Measurements from ENCODE around the gene TM7SF2. TPM values are rescaled to one million over a fixed set of nuclear protein-coding genes. Genes with fewer than 3 reads are reported as not detected.

TM7SF2 gene
- total and polyA plus RNA-seq, 2 of the 8 experiments (the other 6 are each of a cell fraction or from before 2014, with no cell fraction given) = 40.1 to 96.0 TPM

- H4K91ac ChIP-seq (replicated peaks; ENCODE audit: insufficient read length, low read length) = no peak overlapping the region
- peaks cover 14% of the 10 kb centered on the region for H3K23me2 ChIP-seq (ENCODE audit: low read depth, low read length)
- no peaks in the 10 kb centered on the region; a peak in 1 of 4 replicates for H3K9me3 ChIP-seq (ENCODE audit: insufficient read depth in 2 of 2, low read depth in 1 of 2, low read length in 1 of 2)
- no peak overlapping the region for H2AFZ ChIP-seq (ENCODE audit: low read length)
- H3K14ac ChIP-seq (ENCODE audit: insufficient read length) = no peak overlapping the region
- no peak overlapping the region for H3K23ac ChIP-seq (ENCODE audit: insufficient read length)
- H2BK20ac ChIP-seq (ENCODE audit: low read length) = no peak overlapping the region
- H3K4me2 ChIP-seq (ENCODE audit: insufficient read depth in 1 of 2, low read depth in 2 of 2, low read length in 2 of 2) = no peak overlapping the region; a peak in 1 of 4 replicates
- H3K9ac ChIP-seq (replicated peaks in 1 of 4; ENCODE audit: extremely low read depth in 1 of 4, low read depth in 3 of 4, low read length in 3 of 4) = no peak overlapping the region
- peak overlapping the region; percentile 43; the same call in 1 of the 2 replicates for H2AK5ac ChIP-seq (ENCODE audit: low read depth, low read length)
- no peak overlapping the region for H2BK5ac ChIP-seq (ENCODE audit: low read depth, low read length)
- peaks cover 0 to 13% (median 7%) of the 10 kb centered on the region in 4 experiments; a peak in 6 of 7 replicates for H3K4me1 ChIP-seq (replicated peaks in 1 of 4; ENCODE audit: control insufficient read depth in 3 of 4, insufficient read depth in 4 of 4, low read length in 3 of 4)
- H4K8ac ChIP-seq (ENCODE audit: extremely low read depth, insufficient read depth, low read length) = no peak overlapping the region
- peaks cover 0 to 15% of the 10 kb centered on the region in 2 experiments; a peak in 1 of 4 replicates for H3K79me2 ChIP-seq (ENCODE audit: control insufficient read depth in 1 of 2, insufficient read depth in 2 of 2, low read length in 2 of 2)
- no peak overlapping the region for H3K56ac ChIP-seq (replicated peaks; ENCODE audit: insufficient read length, low read depth, low read length)
- DNase-seq (ENCODE audit: low read depth in 1 of 2, low spot score in 2 of 2) (no peak), FAIRE-seq (no peak)
- H3K36me3 ChIP-seq (ENCODE audit: control insufficient read depth in 2 of 4, insufficient read depth in 4 of 4, low read length in 3 of 4) = peaks cover 0 to 8% (median 5%) of the 10 kb centered on the region in 4 experiments; a peak in 5 of 8 replicates
- no peak overlapping the region for H3K4ac ChIP-seq (replicated peaks; ENCODE audit: insufficient read length, low read depth, low read length)
- no peak overlapping the region for H2BK120ac ChIP-seq (replicated peaks; ENCODE audit: low read depth, low read length)
- no peak overlapping the region for H3K18ac ChIP-seq (ENCODE audit: extremely low read depth, low read length)
- H4K20me1 ChIP-seq (replicated peaks in 1 of 2; ENCODE audit: control insufficient read depth in 1 of 2, insufficient read depth in 2 of 2, low read length in 2 of 2) = peaks cover 0 to 6% of the 10 kb centered on the region in 2 experiments
- WGBS, 2 experiments (ENCODE audit: extremely low coverage in 1 of 2, insufficient coverage in 1 of 2, insufficient read length in 1 of 2, insufficient replicate concordance in 2 of 2, low coverage in 1 of 2, low lambda C conversion rate in 2 of 2, missing lambda C conversion rate in 1 of 2) = 91% methylated on average over 15 of the region's 15 CpGs; no CpG with 5 or more reads in 1 of the 2 experiments
- CTCF ChIA-PET (ENCODE audit: partially characterized antibody) = interaction anchor here (0.6 to 3.0 kb wide), 5 partner anchors 8 to 410 kb away, joined by 3 to 14 read pairs (median 4); no protein-coding TSS in a partner anchor
- no peaks in the 10 kb centered on the region for H3K27me3 ChIP-seq (replicated peaks in 1 of 4; ENCODE audit: control insufficient read depth in 3 of 4, extremely low read depth in 1 of 4, insufficient read depth in 3 of 4, low read length in 3 of 4)
- H4K5ac ChIP-seq (ENCODE audit: insufficient read length, low read depth, low read length) = no peak overlapping the region
- H3K27ac ChIP-seq (ENCODE audit: low read depth, low read length) = no peak overlapping the region
- no peak overlapping the region for H2BK12ac ChIP-seq (ENCODE audit: low read depth, low read length)
- H3K79me1 ChIP-seq (ENCODE audit: low read depth, low read length) = peaks cover 3% of the 10 kb centered on the region; the same call in 1 of the 2 replicates
- H3K4me3 ChIP-seq (ENCODE audit: extremely low read depth in 1 of 4, insufficient read depth in 2 of 4, low read depth in 3 of 4, low read length in 4 of 4) = no peak overlapping the region
- no peak overlapping the region; the same call in none of the 2 replicates for H2BK15ac ChIP-seq (ENCODE audit: low read length)
- TF ChIP-seq CBX5 (IDR thresholded peaks at IDR 0.05; ENCODE audit: low read depth, low read length) (no peak), EZH2 (IDR thresholded peaks at IDR 0.05; ENCODE audit: low read depth, low read length, severe bottlenecking) (no peak)
- POLR2A ChIA-PET (ENCODE audit: partially characterized antibody) = interaction anchor here (0.8 to 15.8 kb wide), 8 partner anchors 10 to 374 kb away, joined by 3 to 305 read pairs (median 12); partner anchors contain the start of genes CAPN1, FAU, MRPL49 and NEAT1
Measured at GRCh38 chr11:65136515-65137096, 24.9 kb downstream of the TM7SF2 start.
